Fibroblast of skin of right quadriceps (primary cell): ENCODE results near the gene NHLRC4.

Experiments
- DNase-seq: peaks from one replicate; pipeline ENCODE4 v3.0.0-alpha.2; 2013

The NHLRC4 gene

GRCh38 chr16:566475-567372 is at the start of gene NHLRC4:
Gene NHLRC4 (plus strand): TSS chr16:567005. CDS start chr16:568048, 1,043 bp downstream.
- peak; percentile 36 for DNase-seq

- DNase-seq = no peak
These were observed 47.9 kb upstream of the NHLRC4 start for GRCh38 chr16:518858-519257.

- no peak for DNase-seq
These were observed 47.4 kb upstream of the NHLRC4 start for GRCh38 chr16:519425-519824.

- DNase-seq = no peak
These were observed 46.7 kb upstream of the NHLRC4 start for GRCh38 chr16:519841-520687.

- DNase-seq = no peak
These were observed 46.0 kb upstream of the NHLRC4 start for GRCh38 chr16:520847-521246.

- no peak for DNase-seq
These were observed 45.2 kb upstream of the NHLRC4 start for GRCh38 chr16:521381-522210.

- no peak for DNase-seq
These were observed 44.3 kb upstream of the NHLRC4 start for GRCh38 chr16:522320-523096.

- no peak for DNase-seq
These were observed 43.6 kb upstream of the NHLRC4 start for GRCh38 chr16:523097-523741.

GRCh38 chr16:524274-525040 is 42.3 kb upstream of the NHLRC4 start:
- DNase-seq = no peak

GRCh38 chr16:525123-525519 is 41.7 kb upstream of the NHLRC4 start:
- no peak for DNase-seq

GRCh38 chr16:525520-526180 is 41.2 kb upstream of the NHLRC4 start:
- peak; percentile 78 for DNase-seq

GRCh38 chr16:526181-527014 is 40.4 kb upstream of the NHLRC4 start:
- DNase-seq = peak; percentile 14

- peak; percentile 83 for DNase-seq
These were observed 39.5 kb upstream of the NHLRC4 start, which contains the start of gene CAPN15 for GRCh38 chr16:527015-527903. Gene CAPN15 (plus strand): TSS chr16:527712. CDS start chr16:546839, 19,127 bp downstream.

GRCh38 chr16:528111-529011 is 38.4 kb upstream of the NHLRC4 start:
- peak; percentile 49 for DNase-seq

- no peak for DNase-seq
These were observed 37.7 kb upstream of the NHLRC4 start for GRCh38 chr16:529012-529575.

- DNase-seq = no peak
These were observed 36.5 kb upstream of the NHLRC4 start for GRCh38 chr16:530111-530817.
